ENCODE results near the gene HMGCR. TPM values are rescaled to one million over a fixed set of nuclear protein-coding genes. Genes with fewer than 3 reads are reported as not detected.

The HMGCR gene
- total and polyA plus RNA-seq, 2 of the 8 experiments (the other 6 are each of a cell fraction or from before 2014, with no cell fraction given) = 45.8 to 199 TPM

DNA sequence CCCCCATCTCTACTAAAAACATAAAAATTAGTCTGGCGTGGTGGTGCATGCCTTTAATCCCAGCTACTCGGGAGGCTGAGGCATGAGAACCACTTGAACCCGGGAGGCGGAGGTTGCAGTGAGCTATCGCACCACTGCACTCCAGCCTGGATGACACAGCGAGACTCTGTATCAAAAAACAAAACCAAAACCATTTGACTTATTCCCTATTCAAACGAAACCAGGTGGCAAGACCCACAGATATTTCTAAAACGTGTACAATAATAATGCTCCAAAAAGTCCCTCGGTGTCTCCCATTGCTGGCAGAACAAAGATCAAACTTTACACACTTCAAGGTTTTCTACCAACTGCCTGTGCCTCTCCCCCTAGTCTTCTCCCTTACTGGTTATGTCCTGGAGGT, 29.8 kb downstream of the HMGCR start (continued):
- TF ChIP-seq RXRA (IDR thresholded peaks at IDR 0.05; ENCODE audit: insufficient read depth, low read depth, low read length) (no peak), RAD21 (IDR thresholded peaks at IDR 0.05 in 1 of 2, conservative IDR thresholded peaks at IDR 0.05 in 1 of 2; ENCODE audit: low read depth in 2 of 2, low read length in 2 of 2) (no peak), CEBPB (IDR thresholded peaks at IDR 0.05; ENCODE audit: low read depth, low read length) (no peak), CBX8 (IDR thresholded peaks at IDR 0.05; ENCODE audit: borderline replicate concordance, low read depth, low read length) (no peak), TAF1 (IDR thresholded peaks at IDR 0.05; ENCODE audit: low read depth, low read length) (no peak)
